Smooth muscle cell (in vitro differentiated cells): Measurements from ENCODE around the gene CAMK4. TPM values are rescaled to one million over a fixed set of nuclear protein-coding genes. Genes with fewer than 3 reads are reported as not detected.

Experiments
- DNase-seq: peaks from one replicate; lab custom pipeline; 2025; ENCODE audit not compliant: unreplicated experiment; lab: John Stamatoyannopoulos, UW
- H2AFZ ChIP-seq: fragments of 200-600 bp; sonication (generic); 2 replicates; pipeline ENCODE4 v1.6.0; 2016; ENCODE audit warnings: antibody characterized with exemption, low read depth, mild to moderate bottlenecking
- H3F3A ChIP-seq: fragments of 200-600 bp; sonication (generic); 2 replicates; pipeline ENCODE4 v1.6.0; 2017; ENCODE audit warnings: antibody characterized with exemption, low read depth
- H3K27ac ChIP-seq: fragments of 200-600 bp; sonication (generic); 2 replicates; pipeline ENCODE4 v1.5.1; 2016; ENCODE audit warnings: low read depth, mild to moderate bottlenecking
- H3K27me3 ChIP-seq: fragments of 200-600 bp; sonication (generic); 2 replicates; pipeline ENCODE4 v1.6.1; 2016; ENCODE audit warnings: low read depth, mild to moderate bottlenecking
- H3K36me3 ChIP-seq: fragments of 200-600 bp; sonication (generic); 2 replicates; pipeline ENCODE4 v1.5.1; 2016; ENCODE audit warnings: low read depth
- H3K4me1 ChIP-seq: fragments of 200-600 bp; sonication (generic); 2 replicates; pipeline ENCODE4 v1.5.1; 2016; ENCODE audit warnings: low read depth
- H3K4me2 ChIP-seq: fragments of 200-600 bp; sonication (generic); 2 replicates; pipeline ENCODE4 v1.6.0; 2016; ENCODE audit warnings: mild to moderate bottlenecking
- H3K4me3 ChIP-seq: fragments of 200-600 bp; sonication (generic); 2 replicates; pipeline ENCODE4 v1.5.1; 2016; ENCODE audit warnings: mild to moderate bottlenecking
- H3K79me2 ChIP-seq: fragments of 200-600 bp; sonication (generic); 2 replicates; pipeline ENCODE4 v1.6.0; 2016; ENCODE audit warnings: low read depth, mild to moderate bottlenecking
- H3K9ac ChIP-seq: fragments of 200-600 bp; sonication (generic); 2 replicates; pipeline ENCODE4 v1.6.0; 2016; ENCODE audit warnings: low read depth
- H3K9me3 ChIP-seq: fragments of 200-600 bp; sonication (generic); replicated peaks from 2 replicates; pipeline ENCODE4 v1.5.1; 2016; ENCODE audit warnings: low read depth
- H4K20me1 ChIP-seq: fragments of 200-600 bp; sonication (generic); 2 replicates; pipeline ENCODE4 v1.6.0; 2016; ENCODE audit warnings: low read depth
- CTCF ChIP-seq: fragments of 200-600 bp; sonication (generic); IDR thresholded peaks from 2 replicates; pipeline ENCODE4 v1.5.1; 2017; ENCODE audit warnings: borderline replicate concordance, mild to moderate bottlenecking, antibody characterized with exemption; ENCODE audit not compliant: insufficient read depth, poor library complexity, severe bottlenecking
- WGBS: methylation state at CpG from one replicate; pipeline ENCODE4 v1.1.7; 2016; ENCODE audit warnings: low lambda C conversion rate; 5-methylcytosine and 5-hydroxymethylcytosine counted together
- polyA plus RNA-seq: library from polyadenylated mRNA; unstranded; fragments of >200 nt; fragmentation: Nextera tagmentation; extraction: Ambion mirVana; gene quantifications from 2 replicates; pipeline ENCODE4 v1.2.1, GENCODE V29; 2016
- total RNA-seq: library from RNA; depleted of rRNA; stranded (reverse); fragments of >200 nt; gene quantifications from 2 replicates; pipeline ENCODE4 v1.2.3, GENCODE V29; 2014

Gene CAMK4
- total and polyA plus RNA-seq, 2 experiments from 2014 or later: 1.1 to 3.6 TPM

- Histone ChIP-seq H3K27me3 (no peaks in the 10 kb centered on the region), H2AFZ (no peak overlapping the region), H4K20me1 (no peaks in the 10 kb centered on the region), H3K36me3 (no peaks in the 10 kb centered on the region), H3K79me2 (no peaks in the 10 kb centered on the region), H3K9me3 (no peaks in the 10 kb centered on the region), H3K27ac (no peak overlapping the region), H3K4me1 (peaks cover 4% of the 10 kb centered on the region), H3K9ac (no peak overlapping the region), H3K4me3 (no peak overlapping the region), H3K4me2 (no peak overlapping the region), H3F3A (no peaks in the 10 kb centered on the region)
- no peak for DNase-seq
- no peak for TF ChIP-seq CTCF
- WGBS: 89% methylated on average over 2 of the region's 2 CpGs
Measured at GRCh38 chr5:111313017-111313724, 89.0 kb downstream of the CAMK4 start.

GRCh38 chr5:111320953-111321352, 96.8 kb downstream of the CAMK4 start:
- no peaks in the 10 kb centered on the region for H3K79me2 ChIP-seq
- no peaks in the 10 kb centered on the region for H3K4me1 ChIP-seq
- no peak overlapping the region for H3K9ac ChIP-seq
- no peak for DNase-seq
- H3K9me3 ChIP-seq: no peaks in the 10 kb centered on the region
- TF ChIP-seq CTCF: no peak
- 65% methylated on average over 1 of the region's 1 CpG for WGBS
- no peaks in the 10 kb centered on the region for H3F3A ChIP-seq
- no peaks in the 10 kb centered on the region for H3K36me3 ChIP-seq
- H4K20me1 ChIP-seq: no peaks in the 10 kb centered on the region
- no peak overlapping the region for H2AFZ ChIP-seq
- no peak overlapping the region for H3K4me3 ChIP-seq
- H3K4me2 ChIP-seq: no peak overlapping the region
- H3K27me3 ChIP-seq: no peaks in the 10 kb centered on the region
- H3K27ac ChIP-seq: no peak overlapping the region

GRCh38 chr5:111321376-111321775, 97.2 kb downstream of the CAMK4 start:
- DNase-seq: no peak
- no peak overlapping the region for H3K27ac ChIP-seq

More at GRCh38 chr5:111321376-111321775, 97.2 kb downstream of the CAMK4 start:
- Histone ChIP-seq H2AFZ (no peak overlapping the region), H3K79me2 (no peaks in the 10 kb centered on the region), H3K4me3 (no peak overlapping the region), H3K4me1 (no peaks in the 10 kb centered on the region), H3K9me3 (no peaks in the 10 kb centered on the region), H3F3A (no peaks in the 10 kb centered on the region), H4K20me1 (no peaks in the 10 kb centered on the region), H3K4me2 (no peak overlapping the region), H3K9ac (no peak overlapping the region), H3K27me3 (no peaks in the 10 kb centered on the region), H3K36me3 (no peaks in the 10 kb centered on the region)
- no peak for TF ChIP-seq CTCF
